GM18511 (cell line): ENCODE results near the gene NR2C2.
"Not testable (repeated sequence)": the region's sequence is repeated elsewhere in the genome, so short reads cannot be mapped to it uniquely, and the experiment has no call there.

ENCODE experiments used
- ATAC-seq: cut with Tn5 transposase; IDR thresholded peaks from one replicate; pipeline ENCODE4 v1.9.1; 2021; ENCODE audit warnings: mild to moderate bottlenecking, moderate library complexity; ENCODE audit not compliant: unreplicated experiment

Gene NR2C2

GRCh38 chr3:14957153-14957552 lies 9.8 kb downstream of the NR2C2 start:
- ATAC-seq: no peak

- ATAC-seq: peak; percentile 46
Measured at GRCh38 chr3:14957925-14958324, 10.5 kb downstream of the NR2C2 start.

GRCh38 chr3:14959359-14959943 lies 12.1 kb downstream of the NR2C2 start:
- peak; percentile 63 for ATAC-seq

GRCh38 chr3:14962762-14963161 lies 15.4 kb downstream of the NR2C2 start:
- no peak for ATAC-seq

- no peak for ATAC-seq
Measured at GRCh38 chr3:14967285-14967684, 19.9 kb downstream of the NR2C2 start.

- ATAC-seq: no peak
Measured at GRCh38 chr3:14969671-14970070, 22.3 kb downstream of the NR2C2 start.

- no peak for ATAC-seq
Measured at GRCh38 chr3:14976317-14976716, 28.9 kb downstream of the NR2C2 start.

GRCh38 chr3:14980689-14981088 lies 33.3 kb downstream of the NR2C2 start:
- peak; percentile 68 for ATAC-seq

GRCh38 chr3:14984581-14985113 lies 37.3 kb downstream of the NR2C2 start:
- ATAC-seq: no peak

GRCh38 chr3:14988988-14989394 lies 41.6 kb downstream of the NR2C2 start:
- ATAC-seq: peak; percentile 100

- no peak for ATAC-seq
Measured at GRCh38 chr3:14989943-14990779, 42.8 kb downstream of the NR2C2 start.

- no peak for ATAC-seq
Measured at GRCh38 chr3:14990780-14991148, 43.4 kb downstream of the NR2C2 start.

GRCh38 chr3:14991151-14991742 lies 43.9 kb downstream of the NR2C2 start:
- ATAC-seq: no peak

- no peak for ATAC-seq
Measured at GRCh38 chr3:14991818-14992612, 44.6 kb downstream of the NR2C2 start.

- no peak for ATAC-seq
Measured at GRCh38 chr3:14997941-14998340, 50.6 kb downstream of the NR2C2 start.

GRCh38 chr3:14999182-14999581 lies 51.8 kb downstream of the NR2C2 start:
- not testable (repeated sequence) for ATAC-seq

- no peak for ATAC-seq
Measured at GRCh38 chr3:15007681-15008141, 60.3 kb downstream of the NR2C2 start.

GRCh38 chr3:15009167-15009566 lies 61.8 kb downstream of the NR2C2 start:
- no peak for ATAC-seq

- ATAC-seq: no peak
Measured at GRCh38 chr3:15010664-15011063, 63.3 kb downstream of the NR2C2 start.

- no peak for ATAC-seq
Measured at GRCh38 chr3:15011174-15011573, 63.8 kb downstream of the NR2C2 start.
